Heart right ventricle (tissue), 16 donors: ENCODE measurements around the gene TSFM. TPM values are rescaled to one million over a fixed set of nuclear protein-coding genes. Genes with fewer than 3 reads are reported as not detected.
"Not testable (repeated sequence)": the region's sequence is repeated elsewhere in the genome, so short reads cannot be mapped to it uniquely, and the experiment has no call there.

Experiments used
- ATAC-seq, 8 donors: fragments of 200-7000 bp; cut with Tn5 transposase; one replicate each; pipeline ENCODE4 v1.9.1; 2020; ENCODE audit warnings: mild to moderate bottlenecking in 8 of 8, moderate library complexity in 8 of 8, moderate number of reproducible peaks in 1 of 8
- DNase-seq, 2 donors: peaks; one replicate each; pipeline ENCODE4 v3.0.0-alpha.2; 2020
- H3K27ac ChIP-seq, 10 donors: fragments of 200-600 bp; sonication (generic) in 2 of 10; one replicate each; pipeline versions ENCODE4 v1.5.0 to v1.8.0; 2020 to 2022; ENCODE audit warnings: mild to moderate bottlenecking in 3 of 10
- H3K27me3 ChIP-seq, 7 donors: fragments of 200-600 bp; one replicate each; pipeline ENCODE4 v1.8.0; 2021 to 2022; ENCODE audit warnings: mild to moderate bottlenecking in 2 of 7
- H3K36me3 ChIP-seq, 9 donors: fragments of 200-600 bp; sonication (generic) in 1 of 9; one replicate each; pipeline versions ENCODE4 v1.5.0 to v1.8.0; 2020 to 2022; ENCODE audit warnings: mild to moderate bottlenecking in 2 of 9
- H3K4me1 ChIP-seq, 9 donors: fragments of 200-600 bp; sonication (generic) in 1 of 9; one replicate each; pipeline versions ENCODE4 v1.5.0 to v1.8.0; 2020 to 2022; ENCODE audit warnings: mild to moderate bottlenecking in 4 of 9
- H3K4me3 ChIP-seq, 10 donors: fragments of 200-600 bp; sonication (generic) in 2 of 10; one replicate each; pipeline versions ENCODE4 v1.5.0 to v1.8.0; 2020 to 2022; ENCODE audit warnings: mild to moderate bottlenecking in 7 of 10, moderate library complexity in 2 of 10
- H3K9me3 ChIP-seq, 11 donors: fragments of 200-600 bp in 10 of 11; sonication (generic) in 2 of 11; one replicate each; pipeline versions ENCODE4 v1.5.0 to v1.8.0; 2013 to 2022; ENCODE audit warnings: mild to moderate bottlenecking in 2 of 11, control low read depth in 1 of 11, moderate library complexity in 1 of 11
- WGBS, 2 donors: extraction: QIAGEN DNeasy Blood & Tissue Kit; methylation state at CpG; one replicate each; pipeline ENCODE4 v1.1.7; 2013; ENCODE audit warnings: inconsistent platforms in 1 of 2; 5-methylcytosine and 5-hydroxymethylcytosine counted together
- intact Hi-C, 10 donors: fragments of 100-400 bp; cut with DNase I; formaldehyde crosslinking; loops; one replicate each; pipeline versions ENCODE4 v1.11.1 to v1.14.2; 2022
- polyA plus RNA-seq, 2 donors: library from polyadenylated mRNA; stranded (reverse); fragments of 200-250 nt; gene quantifications; one replicate each; pipeline ENCODE4 v1.2.3, GENCODE V29; 2013
- total RNA-seq, 10 donors: library from RNA; stranded (reverse); fragmentation: NEBNext Ultra II Directional in 3 of 10; extraction: Animal tissue kit (Norgen Biotek cat#: 25700) in 3 of 10; gene quantifications; one replicate each; pipeline versions ENCODE4 v1.2.1 to v1.2.4, GENCODE V29; 2021 to 2023
- TF ChIP-seq, protein P1 (sequence below), 9 donors: fragments of 200-600 bp; sonication (generic) in 2 of 9; IDR thresholded peaks; one replicate each; pipeline versions ENCODE4 v1.5.0 to v1.8.0; 2021 to 2022; ENCODE audit warnings: antibody characterized with exemption in 9 of 9, mild to moderate bottlenecking in 5 of 9, moderate library complexity in 1 of 9
- donor health status: Arrhythmogenic right ventricular cardiomyopathy.
- donor health status: ischemic (EF 13 %, LVEDD 7.1; RV severe dilation, severe dysfunction).
- donor health status: healthy with polysubstance abuse.
- donor health status: DM: no; HTN: yes; CAD: no.
- donor health status: DM: no; HTN: no; CAD: no.
- donor health status: ischemic (EF 25% LVEDD 6.9; RV normal size, moderate dysfunction).
- donor health status: ischemic (EF 25% LVEDD 5.7; RV mildly dilated, moderate dysfunction).
- donor health status: healthy.
- donor health status: DM: yes; HTN: yes; CAD: no.
- donor health status: Ischemic cardiomyopathy.
- donor health status: ischemic (EF 35%, LVEDD 5.7; RV mildly dilated, moderate dysfunction).
- donor health status: nonischemic (EF 11% LVEDD 7.7; RV severe dilation, severe dysfunction).
- donor health status: DM: yes; HTN: yes; CAD: no.
- donor health status: PGD.
- donor health status: ischemic (EF 29% LVEDD 5.4; RV normal size, mild dysfunction).
- donor health status: nonischemic (EF 23%, LVEDD 6.1; RV moderate dilation, normal function).

Gene TSFM
- total and polyA plus RNA-seq, 12 donors: 22.9 to 70.6 (median 52.6) TPM

DNA sequence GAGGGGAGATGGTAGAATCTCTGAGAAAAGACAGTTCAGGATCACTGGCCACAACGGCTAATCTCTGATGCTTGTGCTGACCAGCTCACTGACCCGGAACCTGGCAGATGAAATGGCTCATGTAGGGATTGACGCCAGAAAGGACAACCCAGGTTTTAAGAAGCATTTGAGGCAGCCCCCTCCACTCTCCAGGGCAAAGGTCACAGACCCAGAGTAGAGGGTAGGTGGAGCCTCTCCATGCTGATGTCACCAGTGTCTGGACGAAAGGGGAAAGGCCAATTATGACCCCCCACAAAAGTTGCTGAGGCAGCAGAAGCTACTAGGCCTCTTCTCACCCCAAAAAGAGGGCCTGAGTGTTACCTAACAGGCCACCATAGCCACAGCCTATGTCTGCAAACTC is 11.9 kb upstream of the TSFM start:
- intact Hi-C loops: no loop called here
- H3K27me3 ChIP-seq: peaks cover 0 to 21% (median 12%) of the 10 kb centered on the region in 7 donors
- H3K4me3 ChIP-seq: no peak overlapping the region
- DNase-seq (no peak), ATAC-seq (no peak)
- no peaks in the 10 kb centered on the region for H3K9me3 ChIP-seq
- TF ChIP-seq, protein P1, sequence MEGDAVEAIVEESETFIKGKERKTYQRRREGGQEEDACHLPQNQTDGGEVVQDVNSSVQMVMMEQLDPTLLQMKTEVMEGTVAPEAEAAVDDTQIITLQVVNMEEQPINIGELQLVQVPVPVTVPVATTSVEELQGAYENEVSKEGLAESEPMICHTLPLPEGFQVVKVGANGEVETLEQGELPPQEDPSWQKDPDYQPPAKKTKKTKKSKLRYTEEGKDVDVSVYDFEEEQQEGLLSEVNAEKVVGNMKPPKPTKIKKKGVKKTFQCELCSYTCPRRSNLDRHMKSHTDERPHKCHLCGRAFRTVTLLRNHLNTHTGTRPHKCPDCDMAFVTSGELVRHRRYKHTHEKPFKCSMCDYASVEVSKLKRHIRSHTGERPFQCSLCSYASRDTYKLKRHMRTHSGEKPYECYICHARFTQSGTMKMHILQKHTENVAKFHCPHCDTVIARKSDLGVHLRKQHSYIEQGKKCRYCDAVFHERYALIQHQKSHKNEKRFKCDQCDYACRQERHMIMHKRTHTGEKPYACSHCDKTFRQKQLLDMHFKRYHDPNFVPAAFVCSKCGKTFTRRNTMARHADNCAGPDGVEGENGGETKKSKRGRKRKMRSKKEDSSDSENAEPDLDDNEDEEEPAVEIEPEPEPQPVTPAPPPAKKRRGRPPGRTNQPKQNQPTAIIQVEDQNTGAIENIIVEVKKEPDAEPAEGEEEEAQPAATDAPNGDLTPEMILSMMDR (IDR thresholded peaks at IDR 0.05): no peak
- H3K4me1 ChIP-seq: peaks cover 16 to 43% (median 32%) of the 10 kb centered on the region in 9 donors
- 94 to 96% methylated on average over 4 of the region's 4 CpGs for whole genome bisulfite sequencing, 2 donors
- H3K36me3 ChIP-seq: peaks cover 0 to 40% (median 0%) of the 10 kb centered on the region in 9 donors
- H3K27ac ChIP-seq: peak overlapping the region in 1 of 10 donors; percentile 94

DNA sequence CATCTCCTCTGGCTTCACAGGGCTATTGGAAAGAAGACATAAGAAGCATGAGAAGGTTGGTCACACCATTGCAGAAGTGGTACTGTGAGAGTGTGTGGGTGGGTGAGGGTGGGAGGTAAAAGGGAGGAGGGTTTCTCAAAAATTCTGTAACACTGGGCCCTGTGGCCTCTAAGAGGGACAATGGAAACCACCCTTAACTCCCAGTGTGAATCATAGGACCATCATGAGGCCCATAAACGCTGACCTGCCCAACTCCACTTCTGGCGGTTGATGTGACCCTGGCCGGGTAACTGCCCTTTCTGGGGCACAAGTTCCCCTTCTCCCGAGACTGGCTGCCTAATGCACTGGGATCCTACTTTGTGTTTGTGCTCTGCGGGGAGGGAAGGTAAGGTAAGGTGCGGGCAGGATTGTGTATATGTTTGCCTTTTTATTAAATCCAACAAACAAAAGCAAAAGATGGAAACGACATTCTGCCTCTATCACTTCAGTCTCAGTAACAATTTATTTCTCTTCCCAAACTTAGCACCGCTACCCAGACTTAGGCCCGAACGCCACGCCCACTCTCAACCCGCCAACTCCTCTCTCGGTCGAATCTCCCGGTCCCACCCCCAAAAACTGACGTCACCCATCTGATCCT is 11.2 kb upstream of the TSFM start:
- TF ChIP-seq, protein P1 (IDR thresholded peaks at IDR 0.05): no peak
- 2 to 6% methylated on average over 16 of the region's 16 CpGs for WGBS, 2 donors
- intact Hi-C loops: no loop called here
- Histone ChIP-seq H3K27me3 (peaks cover 0 to 15% (median 6%) of the 10 kb centered on the region in 7 donors), H3K9me3 (no peaks in the 10 kb centered on the region), H3K4me1 (peaks cover 11 to 40% (median 26%) of the 10 kb centered on the region in 9 donors), H3K4me3 (peak overlapping the region; percentile 68 to 92 (median 78)), H3K36me3 (peaks cover 0 to 46% (median 0%) of the 10 kb centered on the region in 9 donors), H3K27ac (peak overlapping the region in 9 of 10 donors; percentile 82 to 94 (median 90))
- DNase-seq (peak; percentile 81 to 91), ATAC-seq (peak; percentile 65 to 87 (median 79))

DNA sequence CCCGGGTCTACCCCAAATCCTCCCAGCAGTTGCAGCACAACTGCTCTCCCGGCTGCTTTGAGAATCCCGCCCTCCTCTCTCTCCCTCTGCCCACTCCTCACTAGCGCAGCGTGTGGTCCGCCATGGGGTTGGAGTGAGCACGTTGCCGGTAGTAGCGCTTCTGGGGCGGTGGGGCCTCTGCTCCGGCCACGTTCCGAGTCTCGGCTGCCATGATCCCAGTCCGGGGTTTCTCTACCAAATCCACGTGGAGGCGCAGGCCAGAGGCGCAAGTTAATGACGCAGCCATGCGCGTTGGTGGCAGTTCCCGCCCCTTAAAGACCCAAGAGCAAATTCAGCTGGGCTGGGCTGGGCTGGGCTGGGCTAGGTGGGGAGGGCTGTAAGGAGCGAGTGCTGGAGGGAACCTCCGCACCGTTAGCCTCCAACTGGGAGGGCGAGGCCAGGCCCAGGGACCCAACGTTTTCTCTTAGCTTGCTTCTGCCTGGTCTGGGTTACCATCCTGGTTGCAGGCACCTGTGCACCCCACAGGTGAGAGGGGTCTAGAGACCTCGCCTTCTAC is 10.6 kb upstream of the TSFM start, which contains the start of gene METTL1:
TSS of gene METTL1 (minus strand) at position 233 of the 556 bp plus-strand sequence. CDS start at position 211, 22 bp downstream.
- H3K4me3 ChIP-seq: peak within 1 kb of the TSS; percentile 68 to 92 (median 78)
- intact Hi-C loops: no loop called here
- TF ChIP-seq, protein P1 (IDR thresholded peaks at IDR 0.05): no peak
- peaks cover 0 to 46% (median 0%) of the 10 kb centered on the region in 9 donors for H3K36me3 ChIP-seq
- 0 to 1% methylated on average over 27 to 28 of the region's 28 CpGs for WGBS, 2 donors
- peaks cover 0 to 9% (median 0%) of the 10 kb centered on the region in 7 donors for H3K27me3 ChIP-seq
- peak within 1 kb of the TSS; percentile 47 to 94 (median 89) for H3K27ac ChIP-seq
- peaks cover 5 to 34% (median 20%) of the 10 kb centered on the region in 9 donors for H3K4me1 ChIP-seq
- no peaks in the 10 kb centered on the region for H3K9me3 ChIP-seq
- peak; percentile 91 to 96 for DNase-seq
- ATAC-seq: peak; percentile 95 to 98 (median 96)

DNA sequence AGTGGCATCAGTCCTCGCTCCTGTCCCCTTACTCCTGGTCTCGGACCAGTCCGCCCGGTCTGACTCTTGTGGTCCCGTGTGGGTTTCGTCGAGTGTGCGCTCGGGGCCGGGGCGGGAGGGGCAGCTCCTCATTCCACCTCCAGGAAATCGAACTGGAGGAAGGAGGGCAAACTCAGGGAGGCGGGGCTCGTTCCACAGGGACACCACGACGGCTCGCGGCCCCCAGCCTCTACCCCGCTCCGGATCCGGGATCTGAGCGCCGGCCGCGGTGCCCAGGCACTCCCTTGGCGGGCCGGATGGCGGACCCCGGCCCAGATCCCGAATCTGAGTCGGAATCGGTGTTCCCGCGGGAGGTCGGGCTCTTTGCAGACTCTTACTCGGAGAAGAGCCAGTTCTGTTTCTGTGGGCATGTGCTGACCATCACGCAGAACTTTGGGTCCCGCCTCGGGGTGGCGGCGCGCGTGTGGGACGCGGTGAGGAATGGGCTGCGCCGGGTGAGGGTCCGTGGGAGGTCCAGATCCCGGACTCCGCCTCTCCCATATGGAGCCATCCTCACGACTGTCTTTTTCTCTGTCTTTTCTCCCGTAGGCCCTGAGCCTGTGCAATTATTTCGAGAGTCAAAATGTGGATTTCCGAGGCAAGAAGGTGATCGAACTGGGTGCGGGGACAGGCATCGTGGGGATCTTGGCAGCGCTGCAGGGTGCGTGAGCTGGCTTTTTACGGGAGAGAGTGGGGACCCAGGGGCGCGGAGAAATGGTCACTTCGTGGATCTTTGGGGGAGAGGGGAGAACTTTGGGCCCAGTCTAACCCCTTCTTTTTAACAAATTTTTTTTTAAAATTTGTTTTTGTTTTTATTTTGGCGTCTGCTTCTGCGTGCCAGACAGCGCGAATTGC is 9.9 kb upstream of the TSFM start, which contains the start of gene EEF1AKMT3:
TSS of gene EEF1AKMT3 (plus strand) at position 186 of the 894 bp plus-strand sequence. CDS start at position 297, 111 bp downstream.
- H3K27me3 ChIP-seq: peaks cover 0 to 2% (median 0%) of the 10 kb centered on the region in 7 donors
- peaks cover 0 to 46% (median 0%) of the 10 kb centered on the region in 9 donors for H3K36me3 ChIP-seq
- WGBS, 2 donors: 2% methylated on average over 67 of the region's 67 CpGs
- H3K9me3 ChIP-seq: no peaks in the 10 kb centered on the region
- H3K4me1 ChIP-seq: peaks cover 5 to 30% (median 19%) of the 10 kb centered on the region in 9 donors
- DNase-seq (peak; percentile 66 to 73), ATAC-seq (peak; percentile 68 to 80 (median 74))
- TF ChIP-seq, protein P1 (IDR thresholded peaks at IDR 0.05): no peak
- H3K27ac ChIP-seq: peak within 1 kb of the TSS; percentile 47 to 94 (median 89)
- H3K4me3 ChIP-seq: peak within 1 kb of the TSS; percentile 68 to 92 (median 78)
- intact Hi-C loops: no loop called here

DNA sequence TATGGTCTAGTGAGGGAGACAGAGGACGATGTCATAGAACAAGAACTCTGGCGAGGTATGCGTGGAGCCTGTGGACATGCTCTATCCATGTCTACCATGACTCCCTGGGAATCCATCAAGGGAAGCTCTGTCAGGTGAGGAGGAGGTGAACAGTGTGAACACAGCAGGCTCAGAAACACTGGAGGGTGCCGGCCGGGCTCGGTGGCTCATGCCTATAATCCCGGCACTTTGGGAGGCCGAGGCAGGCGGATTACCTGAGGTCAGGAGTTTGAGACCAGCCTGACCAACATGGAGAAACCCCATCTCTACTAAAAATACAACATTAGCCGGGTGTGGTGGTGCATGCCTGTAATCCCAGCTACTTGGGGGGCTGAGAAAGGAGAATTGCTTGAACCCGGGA is 8.0 kb upstream of the TSFM start:
- intact Hi-C loops, H3K27me3 ChIP-seq, H3K4me3 ChIP-seq, H3K27ac ChIP-seq, ATAC-seq, DNase-seq, H3K9me3 ChIP-seq: not testable (repeated sequence)
- peaks cover 5 to 30% (median 19%) of the 10 kb centered on the region in 9 donors for H3K4me1 ChIP-seq
- 94% methylated on average over 11 of the region's 11 CpGs for WGBS, 2 donors
- peaks cover 0 to 30% (median 0%) of the 10 kb centered on the region in 9 donors for H3K36me3 ChIP-seq
